ENCODE data around the gene CCL22. TPM values are rescaled to one million over a fixed set of nuclear protein-coding genes. Genes with fewer than 3 reads are reported as not detected.
"Not testable (repeated sequence)": the region's sequence is repeated elsewhere in the genome, so short reads cannot be mapped to it uniquely, and the experiment has no call there.

The CCL22 gene
- polyA plus RNA-seq, 1 donor from 2014 or later: 0.20 TPM

DNA sequence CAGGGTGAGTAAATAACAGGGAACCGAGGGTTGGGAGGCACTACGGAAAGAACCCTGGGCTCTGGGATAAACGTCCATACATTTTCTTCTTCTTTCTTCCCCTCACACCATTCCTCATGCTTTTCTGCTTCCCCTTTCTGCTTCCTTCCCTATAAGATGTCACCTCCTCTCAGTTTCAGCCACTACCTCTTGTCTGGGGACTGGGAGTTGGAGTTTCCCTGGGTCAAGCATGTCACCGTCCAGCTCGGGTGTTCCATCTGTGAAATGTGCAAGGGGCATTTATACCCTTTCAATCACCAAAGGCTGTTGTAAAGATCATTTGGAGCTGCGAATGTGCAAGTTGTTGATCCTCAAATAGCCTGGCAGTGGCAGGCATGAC lies 17.5 kb upstream of the CCL22 start:
- Mint-ChIP-seq H3K27ac (peak overlapping the region in 2 of 3 donors; percentile 1 to 10), H3K9me3 (no peaks in the 10 kb centered on the region), H3K4me3 (peak overlapping the region in 2 of 4 donors; percentile 20 to 61), H3K4me1 (peaks cover 27 to 34% (median 28%) of the 10 kb centered on the region in 3 donors), H3K27me3 (peaks cover 7% of the 10 kb centered on the region), H3K36me3 (peaks cover 3% of the 10 kb centered on the region)

DNA sequence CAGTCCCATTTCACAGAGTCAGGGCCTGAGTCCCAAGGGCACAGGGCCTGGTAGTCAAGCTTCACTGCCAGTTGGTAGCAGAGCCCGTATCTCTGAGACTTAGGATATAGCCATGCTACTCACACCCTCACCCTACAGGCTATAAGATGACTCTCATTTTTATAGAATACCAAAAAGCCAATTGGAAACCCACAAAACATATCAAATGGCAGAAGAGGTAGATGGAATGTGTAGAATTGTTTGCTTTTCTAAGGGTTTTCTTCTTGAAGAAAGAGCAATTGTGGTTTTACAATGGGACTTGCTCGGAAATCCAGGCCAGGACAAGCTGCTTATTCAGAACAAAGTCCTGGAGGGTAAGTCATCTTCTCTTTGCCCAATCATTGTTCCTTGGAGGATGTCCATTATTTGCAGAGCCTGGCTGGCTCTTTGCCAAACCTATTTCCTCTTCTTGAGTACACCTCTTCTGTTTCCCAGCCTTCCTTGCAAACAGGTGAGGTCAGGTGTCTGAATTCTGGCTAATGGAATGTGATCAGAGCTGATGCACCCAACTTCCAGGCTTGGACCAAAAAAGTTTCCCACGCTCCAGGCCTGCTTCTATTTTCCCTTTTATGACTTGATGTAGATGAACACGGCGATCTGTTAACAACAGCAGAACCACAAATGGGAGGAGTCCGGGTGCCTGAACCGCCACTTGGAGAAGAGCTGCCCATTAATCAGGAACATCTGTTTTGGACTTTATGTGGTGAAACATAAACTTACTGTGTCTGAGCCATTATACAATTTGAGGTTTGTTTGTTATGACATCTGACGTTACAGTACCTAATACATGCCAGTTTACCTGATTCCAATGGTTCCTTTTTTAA lies 16.9 kb upstream of the CCL22 start:
- H3K4me3 Mint-ChIP-seq: peak overlapping the region in 1 of 4 donors; percentile 68
- H3K36me3 Mint-ChIP-seq: peaks cover 1% of the 10 kb centered on the region
- H3K27me3 Mint-ChIP-seq: peaks cover 7% of the 10 kb centered on the region
- peak overlapping the region in 1 of 3 donors; percentile 81 for H3K27ac Mint-ChIP-seq
- H3K9me3 Mint-ChIP-seq: no peaks in the 10 kb centered on the region
- peaks cover 27 to 34% (median 28%) of the 10 kb centered on the region in 3 donors for H3K4me1 Mint-ChIP-seq

DNA sequence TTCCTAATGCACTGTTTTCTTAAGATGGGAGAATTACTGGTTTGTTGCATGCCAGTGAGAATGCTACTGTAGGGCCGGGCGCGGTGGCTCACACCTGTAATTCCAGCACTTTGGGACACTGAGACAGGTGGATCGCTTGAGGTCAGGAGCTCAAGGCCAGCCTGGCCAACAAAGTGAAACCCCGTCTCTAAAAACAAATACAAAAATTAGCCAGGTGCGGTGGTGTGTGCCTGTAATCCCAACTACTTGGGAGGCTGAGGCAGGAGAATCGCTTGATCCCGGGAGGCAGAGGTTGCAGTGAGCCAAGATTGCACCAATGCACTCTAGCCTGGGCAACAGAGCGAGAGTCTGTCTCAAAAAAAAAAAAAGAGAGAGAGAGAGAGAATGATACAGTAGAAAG lies 16.0 kb upstream of the CCL22 start:
- Mint-ChIP-seq H3K4me1 (peaks cover 27 to 39% (median 37%) of the 10 kb centered on the region in 3 donors), H3K27ac (peak overlapping the region in 1 of 3 donors; percentile 1)
- not testable (repeated sequence) for H3K9me3 Mint-ChIP-seq, H3K27me3 Mint-ChIP-seq, H3K36me3 Mint-ChIP-seq, H3K4me3 Mint-ChIP-seq

DNA sequence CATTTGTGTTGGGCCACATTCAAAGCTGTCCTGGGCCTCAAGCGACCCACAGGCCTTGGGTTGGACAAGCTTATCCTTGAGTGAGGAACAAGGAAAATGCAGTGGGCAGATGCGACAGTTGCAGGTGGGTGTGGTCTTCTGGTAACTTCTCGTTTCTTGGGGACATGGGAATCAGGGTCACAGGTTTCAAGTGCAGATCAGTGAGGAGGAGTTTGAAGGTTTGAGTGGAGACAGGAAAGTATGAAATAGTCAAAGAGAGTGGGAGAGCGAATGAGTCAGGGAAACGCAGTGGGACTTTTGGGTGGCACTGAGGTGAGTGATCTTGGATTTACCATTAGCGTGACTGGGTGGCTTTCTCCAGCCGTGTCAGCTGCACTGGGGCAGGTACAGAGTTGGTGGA lies 15.4 kb upstream of the CCL22 start:
- H3K27ac Mint-ChIP-seq: peak overlapping the region in 1 of 3 donors; percentile 44
- peaks cover 29 to 40% (median 40%) of the 10 kb centered on the region in 3 donors for H3K4me1 Mint-ChIP-seq
- no peak overlapping the region for H3K4me3 Mint-ChIP-seq
- peaks cover 9% of the 10 kb centered on the region for H3K27me3 Mint-ChIP-seq
- H3K9me3 Mint-ChIP-seq: peaks cover 0 to 4% (median 2%) of the 10 kb centered on the region in 3 donors
- no peaks in the 10 kb centered on the region for H3K36me3 Mint-ChIP-seq

DNA sequence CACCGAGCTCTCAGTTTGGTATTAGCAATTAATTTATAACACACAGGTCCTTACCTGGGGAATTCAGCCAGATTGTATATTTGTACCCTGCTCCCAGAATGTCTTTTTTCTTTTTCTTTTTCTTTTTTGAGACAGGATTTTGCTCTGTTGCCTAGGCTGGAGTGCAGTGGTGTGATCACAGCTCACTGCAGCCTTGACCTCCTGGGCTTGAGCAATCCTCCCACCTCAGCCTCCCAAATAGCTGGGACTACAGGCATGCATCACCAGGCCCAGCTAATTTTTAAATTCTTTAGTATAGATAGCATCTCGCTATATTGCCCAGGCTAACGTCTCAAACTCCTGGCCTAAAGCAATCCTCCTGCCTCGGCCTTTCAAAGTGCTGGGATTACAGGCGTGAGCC lies 14.5 kb upstream of the CCL22 start:
- peaks cover 35 to 48% (median 47%) of the 10 kb centered on the region in 3 donors for H3K4me1 Mint-ChIP-seq
- H3K36me3 Mint-ChIP-seq, H3K27ac Mint-ChIP-seq, H3K4me3 Mint-ChIP-seq, H3K9me3 Mint-ChIP-seq: not testable (repeated sequence)
- peaks cover 15% of the 10 kb centered on the region for H3K27me3 Mint-ChIP-seq

- Mint-ChIP-seq H3K36me3 (no peaks in the 10 kb centered on the region), H3K4me3 (no peak overlapping the region), H3K9me3 (peaks cover 0 to 4% (median 2%) of the 10 kb centered on the region in 3 donors), H3K27me3 (peaks cover 14% of the 10 kb centered on the region), H3K4me1 (peaks cover 31 to 45% (median 43%) of the 10 kb centered on the region in 3 donors), H3K27ac (no peak overlapping the region)
Measured at GRCh38 chr16:57345021-57345420, 13.6 kb upstream of the CCL22 start.

- no peaks in the 10 kb centered on the region for H3K36me3 Mint-ChIP-seq
- H3K4me3 Mint-ChIP-seq: no peak overlapping the region
- H3K27me3 Mint-ChIP-seq: peaks cover 14% of the 10 kb centered on the region
- peaks cover 0 to 4% (median 2%) of the 10 kb centered on the region in 3 donors for H3K9me3 Mint-ChIP-seq
- H3K4me1 Mint-ChIP-seq: peaks cover 30 to 43% (median 39%) of the 10 kb centered on the region in 3 donors
- no peak overlapping the region for H3K27ac Mint-ChIP-seq
Measured at GRCh38 chr16:57345666-57346204, 12.8 kb upstream of the CCL22 start.

- no peak overlapping the region for H3K27ac Mint-ChIP-seq
- peaks cover 17 to 39% (median 34%) of the 10 kb centered on the region in 3 donors for H3K4me1 Mint-ChIP-seq
- H3K36me3 Mint-ChIP-seq: no peaks in the 10 kb centered on the region
- peaks cover 14% of the 10 kb centered on the region for H3K27me3 Mint-ChIP-seq
- peak overlapping the region in 1 of 4 donors; percentile 72 for H3K4me3 Mint-ChIP-seq
- peaks cover 0 to 4% (median 2%) of the 10 kb centered on the region in 3 donors for H3K9me3 Mint-ChIP-seq
Measured at GRCh38 chr16:57347858-57348257, 10.7 kb upstream of the CCL22 start.

- H3K9me3 Mint-ChIP-seq: peaks cover 0 to 4% (median 2%) of the 10 kb centered on the region in 3 donors
- peaks cover 14 to 34% (median 29%) of the 10 kb centered on the region in 3 donors for H3K4me1 Mint-ChIP-seq
- H3K36me3 Mint-ChIP-seq: no peaks in the 10 kb centered on the region
- H3K27ac Mint-ChIP-seq: no peak overlapping the region
- H3K27me3 Mint-ChIP-seq: peaks cover 11% of the 10 kb centered on the region
- peak overlapping the region in 2 of 4 donors; percentile 70 to 72 for H3K4me3 Mint-ChIP-seq
Measured at GRCh38 chr16:57348327-57348726, 10.3 kb upstream of the CCL22 start.

DNA sequence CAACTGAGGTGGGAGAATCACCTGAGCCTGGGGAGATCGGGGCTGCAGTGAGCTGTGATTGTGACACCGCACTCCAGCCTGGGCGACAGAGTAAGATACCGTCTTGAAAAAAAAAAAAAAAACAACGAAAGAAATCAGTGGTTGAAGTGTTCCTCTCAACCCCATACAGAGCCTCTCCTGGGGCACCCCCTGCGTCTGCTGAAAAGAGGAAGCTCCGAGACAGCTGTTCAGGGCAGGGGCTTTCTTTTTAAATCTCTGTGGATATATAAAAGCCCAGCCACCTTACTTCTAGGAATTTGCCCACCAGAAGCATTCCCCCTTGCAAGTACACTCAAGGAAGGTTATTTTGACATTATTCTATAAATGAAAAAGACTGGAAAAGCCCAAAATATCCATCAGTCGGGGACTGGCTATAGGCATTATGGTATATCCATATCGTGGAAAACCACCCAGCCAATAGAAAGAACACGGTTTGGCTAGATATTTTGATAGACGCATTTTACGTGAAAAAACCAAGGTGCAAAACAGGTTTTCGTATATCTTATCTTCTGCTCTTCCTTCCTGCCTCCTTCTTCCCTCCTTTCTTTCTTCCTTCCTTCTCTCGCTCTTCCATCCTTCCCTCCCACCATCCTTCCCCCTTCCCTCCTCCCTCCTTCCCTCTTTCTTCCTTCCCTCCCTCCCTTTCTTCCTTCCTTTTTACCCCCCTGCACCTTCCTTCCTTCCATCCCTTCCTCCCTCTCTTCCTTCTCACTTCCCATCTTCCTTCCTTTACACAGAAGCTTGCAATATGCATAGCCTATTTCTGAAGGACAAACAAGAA lies 9.2 kb upstream of the CCL22 start:
- peaks cover 13 to 35% (median 25%) of the 10 kb centered on the region in 3 donors for H3K4me1 Mint-ChIP-seq
- H3K27me3 Mint-ChIP-seq: peaks cover 8% of the 10 kb centered on the region
- H3K4me3 Mint-ChIP-seq: peak overlapping the region; percentile 70 to 86 (median 72)
- peak overlapping the region; percentile 71 to 82 (median 81) for H3K27ac Mint-ChIP-seq
- peaks cover 0 to 4% (median 2%) of the 10 kb centered on the region in 3 donors for H3K9me3 Mint-ChIP-seq
- H3K36me3 Mint-ChIP-seq: no peaks in the 10 kb centered on the region

- peaks cover 12 to 29% (median 21%) of the 10 kb centered on the region in 3 donors for H3K4me1 Mint-ChIP-seq
- peaks cover 7% of the 10 kb centered on the region for H3K27me3 Mint-ChIP-seq
- H3K27ac Mint-ChIP-seq: no peak overlapping the region
- H3K4me3 Mint-ChIP-seq: no peak overlapping the region
- H3K36me3 Mint-ChIP-seq: no peaks in the 10 kb centered on the region
- no peaks in the 10 kb centered on the region for H3K9me3 Mint-ChIP-seq
Measured at GRCh38 chr16:57352636-57353047, 5.9 kb upstream of the CCL22 start.

- no peaks in the 10 kb centered on the region for H3K9me3 Mint-ChIP-seq
- H3K4me3 Mint-ChIP-seq: no peak overlapping the region
- no peak overlapping the region for H3K27ac Mint-ChIP-seq
- peaks cover 5% of the 10 kb centered on the region for H3K27me3 Mint-ChIP-seq
- H3K4me1 Mint-ChIP-seq: peaks cover 11 to 28% (median 25%) of the 10 kb centered on the region in 3 donors
- H3K36me3 Mint-ChIP-seq: no peaks in the 10 kb centered on the region
Measured at GRCh38 chr16:57354311-57354710, 4.3 kb upstream of the CCL22 start.

DNA sequence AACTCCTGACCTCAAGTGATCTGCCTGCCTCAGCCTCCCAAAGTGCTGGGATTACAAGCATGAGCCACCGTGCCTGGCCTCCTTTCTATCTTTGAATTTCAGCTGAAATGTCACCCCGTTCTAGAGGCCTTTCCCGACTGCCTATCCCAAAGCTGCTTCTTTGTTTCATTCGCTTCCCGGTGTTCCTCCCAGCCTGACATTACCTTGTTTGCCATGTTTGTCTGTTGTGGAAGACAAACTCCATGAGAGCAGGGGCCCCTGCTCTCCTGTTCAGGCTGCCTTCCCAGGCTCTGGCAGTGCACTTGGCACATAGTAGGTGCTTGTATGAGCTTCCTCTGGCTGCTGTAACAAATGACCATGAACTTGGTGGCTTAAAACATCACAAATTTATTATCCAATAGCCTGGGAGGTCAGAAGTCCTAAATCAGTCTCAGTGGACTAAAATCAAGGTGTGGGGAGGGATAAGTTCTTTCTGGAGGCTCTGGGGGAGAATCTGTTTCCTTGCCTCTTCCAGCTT lies 2.6 kb upstream of the CCL22 start:
- Mint-ChIP-seq H3K4me1 (peaks cover 11 to 29% (median 19%) of the 10 kb centered on the region in 3 donors), H3K27ac (no peak overlapping the region), H3K9me3 (no peaks in the 10 kb centered on the region), H3K4me3 (no peak overlapping the region), H3K36me3 (no peaks in the 10 kb centered on the region), H3K27me3 (peaks cover 5% of the 10 kb centered on the region)

DNA sequence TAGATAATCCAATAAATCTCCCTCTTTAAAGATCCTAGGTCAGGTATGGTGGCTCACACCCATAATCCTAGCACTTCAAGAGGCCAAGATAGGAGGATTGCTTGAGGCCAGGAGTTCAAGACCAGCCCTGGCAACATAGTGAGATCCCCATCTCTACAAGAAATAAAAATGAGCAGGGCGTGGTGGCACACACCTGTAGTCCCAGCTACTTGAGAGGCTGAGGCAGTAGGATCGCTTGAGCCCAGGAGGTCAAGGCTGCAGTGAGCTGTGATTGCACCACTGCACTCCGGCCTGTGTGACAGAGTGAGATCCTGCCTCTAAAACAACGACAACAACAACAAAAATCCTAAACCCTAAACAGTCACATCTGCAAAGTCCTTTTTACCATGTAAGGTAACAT lies 2.0 kb upstream of the CCL22 start:
- peaks cover 5% of the 10 kb centered on the region for H3K27me3 Mint-ChIP-seq
- no peak overlapping the region for H3K4me3 Mint-ChIP-seq
- H3K36me3 Mint-ChIP-seq: no peaks in the 10 kb centered on the region
- no peaks in the 10 kb centered on the region for H3K9me3 Mint-ChIP-seq
- H3K27ac Mint-ChIP-seq: no peak overlapping the region
- H3K4me1 Mint-ChIP-seq: peaks cover 11 to 29% (median 19%) of the 10 kb centered on the region in 3 donors

Data from IgD-negative memory B cell (primary cell).